A549 treated with Mapracorat at 1 μM for 4 hours (cell line): Measurements from ENCODE around the gene VAC14. TPM values are rescaled to one million over a fixed set of nuclear protein-coding genes. Genes with fewer than 3 reads are reported as not detected.

Source experiments
- total RNA-seq: library from RNA; stranded (reverse); fragments of 200-300 nt; extraction: Qiagen RNA extraction; gene quantifications from 5 replicates; pipeline ENCODE4 v1.2.3, GENCODE V29; 2022

Gene VAC14
- 27.0 to 39.1 TPM (median 34.5 TPM) in 5 replicates for total RNA-seq

GRCh38 chr16:70800781-70801480 is at the start of gene VAC14:
Gene VAC14, minus strand, starts transcription at chr16:70801158. Its CDS starts 258 bp downstream, at chr16:70800900.

GRCh38 chr16:70685938-70686375 is 115.0 kb downstream of the VAC14 start, which contains the start of gene MTSS2:
Gene MTSS2, minus strand, starts transcription at chr16:70686053. Its CDS starts 262 bp downstream, at chr16:70685791.

DNA sequence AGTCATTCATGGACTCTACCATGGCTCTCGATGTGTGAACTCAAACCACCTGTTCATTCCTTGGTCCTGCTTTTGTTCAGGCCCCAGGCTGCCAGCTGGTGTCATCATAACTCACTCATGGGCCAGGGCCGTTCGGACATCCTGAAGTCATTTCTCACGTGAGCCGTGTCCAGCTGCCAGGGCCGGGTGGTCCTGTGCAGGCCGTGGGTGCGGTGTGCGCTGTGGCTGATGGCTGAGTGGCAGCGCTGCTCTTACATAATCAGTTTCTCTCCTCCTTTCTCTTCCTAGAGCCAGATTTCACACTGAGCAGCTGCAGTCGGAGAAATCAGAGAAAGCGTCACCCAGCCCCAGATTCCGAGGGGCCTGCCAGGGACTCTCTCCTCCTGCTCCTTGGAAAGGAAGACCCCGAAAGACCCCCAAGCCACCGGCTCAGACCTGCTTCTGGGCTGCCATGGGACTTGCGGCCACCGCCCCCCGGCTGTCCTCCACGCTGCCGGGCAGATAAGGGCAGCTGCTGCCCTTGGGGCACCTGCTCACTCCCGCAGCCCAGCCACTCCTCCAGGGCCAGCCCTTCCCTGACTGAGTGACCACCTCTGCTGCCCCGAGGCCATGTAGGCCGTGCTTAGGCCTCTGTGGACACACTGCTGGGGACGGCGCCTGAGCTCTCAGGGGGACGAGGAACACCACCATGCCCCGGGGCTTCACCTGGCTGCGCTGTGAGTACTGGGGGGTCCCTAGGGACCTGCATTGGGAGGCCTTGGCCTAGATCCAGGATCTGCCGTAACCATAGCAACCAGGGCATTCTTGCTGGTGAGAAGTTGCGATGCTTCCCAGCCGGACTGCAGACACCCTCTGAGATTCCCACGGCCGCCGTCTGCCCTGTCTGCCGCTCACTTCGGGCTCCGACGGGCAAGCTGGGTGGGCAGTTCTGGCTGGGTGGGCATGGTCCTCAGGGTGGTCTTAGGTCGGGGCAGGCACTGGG is 154.4 kb downstream of the VAC14 start, which contains the start of gene IL34:
IL34 (plus strand) TSS at position 300 of the 982 bp plus-strand sequence; CDS start at position 689, 389 bp downstream.

Other genes with a start within 250 kb of the VAC14 start
- gene IL34, start 154.6 kb downstream of the VAC14 start, total RNA-seq = 0.36 to 0.56 TPM (median 0.51 TPM) in 5 replicates
- gene MTSS2, start 115.1 kb downstream of the VAC14 start, total RNA-seq = 58.6 to 98.3 TPM (median 87.1 TPM) in 5 replicates